ENCODE data around the gene AP2A2. TPM values are rescaled to one million over a fixed set of nuclear protein-coding genes. Genes with fewer than 3 reads are reported as not detected.
A peak's percentile ranks its signal among the peaks of the same experiment; 100 is the strongest.

Gene AP2A2
- total RNA-seq, 1 donor from 2014 or later = 119 TPM

- no peak for DNase-seq (ENCODE audit: low spot score)
- intact Hi-C loops (cut with DNase I) = no loop called here
- ATAC-seq = no peak
These were observed 115.8 kb downstream of the AP2A2 start for GRCh38 chr11:1041471-1041870.

GRCh38 chr11:1041936-1042608, 116.4 kb downstream of the AP2A2 start:
- DNase-seq (ENCODE audit: low spot score) = no peak
- intact Hi-C loops (cut with DNase I) = no loop called here
- no peak for ATAC-seq

GRCh38 chr11:1042626-1043562, 117.2 kb downstream of the AP2A2 start:
- ATAC-seq = peak; percentile 14
- intact Hi-C loops (cut with DNase I) = no loop called here

GRCh38 chr11:1043563-1044096, 118.0 kb downstream of the AP2A2 start:
- DNase-seq (ENCODE audit: low spot score) = no peak
- intact Hi-C loops (cut with DNase I) = no loop called here
- no peak for ATAC-seq

More at GRCh38 chr11:1042626-1043562, 117.2 kb downstream of the AP2A2 start:
- DNase-seq (ENCODE audit: low spot score) = no peak

- ATAC-seq (no peak), DNase-seq (ENCODE audit: low spot score) (no peak)
- intact Hi-C loops (cut with DNase I) = no loop called here
These were observed 118.5 kb downstream of the AP2A2 start for GRCh38 chr11:1044160-1044559.

- peak; percentile 45 for DNase-seq (ENCODE audit: low spot score)
- ATAC-seq = no peak
- intact Hi-C loops (cut with DNase I) = no loop called here
These were observed 122.0 kb downstream of the AP2A2 start for GRCh38 chr11:1047595-1048156.

- no peak for ATAC-seq
- intact Hi-C loops (cut with DNase I) = no loop called here
- peak; percentile 52 for DNase-seq (ENCODE audit: low spot score)
These were observed 122.9 kb downstream of the AP2A2 start for GRCh38 chr11:1048375-1049070.

GRCh38 chr11:1049071-1049405, 123.4 kb downstream of the AP2A2 start:
- peak; percentile 42 for DNase-seq (ENCODE audit: low spot score)
- ATAC-seq = no peak
- intact Hi-C loops (cut with DNase I) = no loop called here

GRCh38 chr11:1049431-1049891, 123.8 kb downstream of the AP2A2 start:
- DNase-seq (ENCODE audit: low spot score) (peak; percentile 48), ATAC-seq (no peak)
- intact Hi-C loops (cut with DNase I) = no loop called here

- ATAC-seq (no peak), DNase-seq (ENCODE audit: low spot score) (no peak)
- intact Hi-C loops (cut with DNase I) = loop anchor here (5.0 kb wide), 1 partner anchor 198 kb away; no protein-coding TSS in a partner anchor
These were observed 124.4 kb downstream of the AP2A2 start for GRCh38 chr11:1049911-1050580.

- ATAC-seq (peak; percentile 90), DNase-seq (ENCODE audit: low spot score) (no peak)
- intact Hi-C loops (cut with DNase I) = loop anchor here (5.0 kb wide), 1 partner anchor 198 kb away; no protein-coding TSS in a partner anchor
These were observed 125.1 kb downstream of the AP2A2 start for GRCh38 chr11:1050581-1051355.

GRCh38 chr11:1051356-1052132, 125.9 kb downstream of the AP2A2 start:
- intact Hi-C loops (cut with DNase I) = loop anchor here (5.0 kb wide), 1 partner anchor 199 kb away; no protein-coding TSS in a partner anchor
- no peak for DNase-seq (ENCODE audit: low spot score)
- ATAC-seq = no peak

GRCh38 chr11:1052133-1053011, 126.7 kb downstream of the AP2A2 start:
- DNase-seq (ENCODE audit: low spot score) = no peak
- ATAC-seq = no peak
- intact Hi-C loops (cut with DNase I) = loop anchor here (5.0 kb wide), 1 partner anchor 200 kb away; no protein-coding TSS in a partner anchor

GRCh38 chr11:1053121-1053901, 127.6 kb downstream of the AP2A2 start:
- intact Hi-C loops (cut with DNase I) = loop anchor here (5.0 kb wide), 1 partner anchor 201 kb away; no protein-coding TSS in a partner anchor
- DNase-seq (ENCODE audit: low spot score) (no peak), ATAC-seq (no peak)
